Measurements from ENCODE around the gene PRKAG1. TPM values are rescaled to one million over a fixed set of nuclear protein-coding genes. Genes with fewer than 3 reads are reported as not detected.

The PRKAG1 gene
- total RNA-seq, 1 experiment from 2014 or later = 50.7 TPM

DNA sequence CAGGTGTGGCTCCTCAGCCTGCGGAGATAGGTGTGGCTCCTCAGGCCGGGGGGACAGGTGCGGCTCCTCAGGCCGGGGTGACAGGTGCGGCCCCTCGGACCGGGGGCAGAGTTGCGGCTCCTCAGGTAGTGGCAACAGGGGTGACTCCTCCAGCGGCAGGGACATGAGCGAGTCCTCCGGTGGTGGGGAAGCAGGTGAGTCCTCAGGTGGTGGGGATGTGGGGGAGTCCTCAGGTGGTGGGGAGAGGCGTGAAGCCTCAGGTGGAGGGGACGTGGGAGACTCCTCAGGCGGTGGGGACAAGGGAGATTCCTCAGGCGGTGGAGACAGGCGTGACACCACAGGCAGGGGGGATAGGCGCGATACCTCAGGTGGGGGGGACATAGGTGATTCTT, 32.8 kb upstream of the PRKAG1 start:
- Histone ChIP-seq H3K27me3 (replicated peaks; ENCODE audit: insufficient read depth, low read depth, low read length, poor library complexity) (no peaks in the 10 kb centered on the region), H3K4me1 (ENCODE audit: insufficient read depth, low read length, poor library complexity, severe bottlenecking) (peaks cover 9% of the 10 kb centered on the region), H3K9me3 (ENCODE audit: low read depth, low read length, poor library complexity, severe bottlenecking) (no peaks in the 10 kb centered on the region), H3K36me3 (ENCODE audit: insufficient read depth, low read length, poor library complexity, severe bottlenecking) (peaks cover 90% of the 10 kb centered on the region), H3K27ac (ENCODE audit: low read depth, low read length, poor library complexity, severe bottlenecking) (no peak overlapping the region), H3K4me3 (ENCODE audit: low read depth, low read length, poor library complexity, severe bottlenecking) (no peak overlapping the region)
- intact Hi-C loops (cut with micrococcal nuclease; ENCODE audit: unreplicated experiment) = no loop called here
- POLR2A ChIA-PET (ENCODE audit: low non-redundant PET) = no interaction called here
- DNase-seq (ENCODE audit: low spot score) = no peak
- BruUV-seq (replicated peaks) = no TSS peak
- TF ChIP-seq EZH2 (IDR thresholded peaks at IDR 0.05; ENCODE audit: borderline replicate concordance, low read depth, low read length, poor library complexity, severe bottlenecking) = no peak
- CTCF ChIA-PET = no interaction called here

DNA sequence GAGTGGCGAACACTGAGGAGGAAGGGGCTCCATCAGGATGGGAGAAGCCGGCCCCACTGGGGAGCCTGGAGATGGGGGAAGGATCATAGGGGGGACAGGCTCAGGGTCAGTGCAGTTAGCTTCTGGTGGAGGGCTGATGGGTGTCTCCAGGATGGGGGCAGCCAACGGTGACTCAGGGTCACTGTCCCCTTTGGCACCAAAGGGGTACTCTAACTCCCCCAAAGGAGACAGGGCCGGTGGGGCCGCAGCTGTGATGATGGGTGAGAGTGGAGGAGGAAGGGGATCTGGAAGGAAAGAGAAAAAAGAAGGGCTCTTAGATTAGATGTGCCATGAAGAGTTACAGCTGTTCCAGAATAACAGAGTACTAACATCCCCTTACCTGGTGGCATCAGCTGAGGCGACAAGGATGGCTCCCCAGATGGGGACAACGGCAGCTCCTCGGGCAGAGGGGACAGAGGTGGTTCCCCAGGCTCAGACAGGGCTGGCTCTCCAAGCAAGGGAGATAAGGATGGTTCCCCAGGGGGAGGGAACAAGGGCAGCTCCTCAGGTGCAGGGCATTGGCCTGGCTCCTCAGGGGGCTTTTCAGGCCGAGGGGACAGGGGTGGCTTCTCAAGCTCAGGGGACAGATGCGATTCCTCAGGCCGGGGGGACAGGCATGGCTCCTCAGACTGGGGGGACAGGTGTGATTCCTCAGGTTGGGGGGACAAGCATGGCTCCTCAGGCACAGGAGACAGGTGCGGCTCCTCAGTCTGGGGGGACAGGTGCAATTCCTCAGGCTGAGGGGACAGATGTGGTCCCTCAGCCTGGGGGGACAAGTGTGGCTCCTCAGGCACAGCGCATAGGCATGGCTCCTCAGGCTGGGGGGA, 32.2 kb upstream of the PRKAG1 start:
- Histone ChIP-seq H3K9me3 (ENCODE audit: low read depth, low read length, poor library complexity, severe bottlenecking) (no peaks in the 10 kb centered on the region), H3K27ac (ENCODE audit: low read depth, low read length, poor library complexity, severe bottlenecking) (peak overlapping the region; percentile 59), H3K4me3 (ENCODE audit: low read depth, low read length, poor library complexity, severe bottlenecking) (no peak overlapping the region), H3K27me3 (replicated peaks; ENCODE audit: insufficient read depth, low read depth, low read length, poor library complexity) (no peaks in the 10 kb centered on the region), H3K36me3 (ENCODE audit: insufficient read depth, low read length, poor library complexity, severe bottlenecking) (peaks cover 96% of the 10 kb centered on the region), H3K4me1 (ENCODE audit: insufficient read depth, low read length, poor library complexity, severe bottlenecking) (peaks cover 7% of the 10 kb centered on the region)
- DNase-seq (ENCODE audit: low spot score) = no peak
- POLR2A ChIA-PET (ENCODE audit: low non-redundant PET) = no interaction called here
- CTCF ChIA-PET = interaction anchor here (0.5 kb wide), 1 partner anchor 508 kb away, joined by 3 read pairs; no protein-coding TSS in a partner anchor
- no TSS peak for BruUV-seq (replicated peaks)
- TF ChIP-seq EZH2 (IDR thresholded peaks at IDR 0.05; ENCODE audit: borderline replicate concordance, low read depth, low read length, poor library complexity, severe bottlenecking) = no peak
- TF ChIP-seq, protein P1, sequence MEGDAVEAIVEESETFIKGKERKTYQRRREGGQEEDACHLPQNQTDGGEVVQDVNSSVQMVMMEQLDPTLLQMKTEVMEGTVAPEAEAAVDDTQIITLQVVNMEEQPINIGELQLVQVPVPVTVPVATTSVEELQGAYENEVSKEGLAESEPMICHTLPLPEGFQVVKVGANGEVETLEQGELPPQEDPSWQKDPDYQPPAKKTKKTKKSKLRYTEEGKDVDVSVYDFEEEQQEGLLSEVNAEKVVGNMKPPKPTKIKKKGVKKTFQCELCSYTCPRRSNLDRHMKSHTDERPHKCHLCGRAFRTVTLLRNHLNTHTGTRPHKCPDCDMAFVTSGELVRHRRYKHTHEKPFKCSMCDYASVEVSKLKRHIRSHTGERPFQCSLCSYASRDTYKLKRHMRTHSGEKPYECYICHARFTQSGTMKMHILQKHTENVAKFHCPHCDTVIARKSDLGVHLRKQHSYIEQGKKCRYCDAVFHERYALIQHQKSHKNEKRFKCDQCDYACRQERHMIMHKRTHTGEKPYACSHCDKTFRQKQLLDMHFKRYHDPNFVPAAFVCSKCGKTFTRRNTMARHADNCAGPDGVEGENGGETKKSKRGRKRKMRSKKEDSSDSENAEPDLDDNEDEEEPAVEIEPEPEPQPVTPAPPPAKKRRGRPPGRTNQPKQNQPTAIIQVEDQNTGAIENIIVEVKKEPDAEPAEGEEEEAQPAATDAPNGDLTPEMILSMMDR (conservative IDR thresholded peaks at IDR 0.05; ENCODE audit: low read depth, low read length) = no peak
- intact Hi-C loops (cut with micrococcal nuclease; ENCODE audit: unreplicated experiment) = no loop called here

DNA sequence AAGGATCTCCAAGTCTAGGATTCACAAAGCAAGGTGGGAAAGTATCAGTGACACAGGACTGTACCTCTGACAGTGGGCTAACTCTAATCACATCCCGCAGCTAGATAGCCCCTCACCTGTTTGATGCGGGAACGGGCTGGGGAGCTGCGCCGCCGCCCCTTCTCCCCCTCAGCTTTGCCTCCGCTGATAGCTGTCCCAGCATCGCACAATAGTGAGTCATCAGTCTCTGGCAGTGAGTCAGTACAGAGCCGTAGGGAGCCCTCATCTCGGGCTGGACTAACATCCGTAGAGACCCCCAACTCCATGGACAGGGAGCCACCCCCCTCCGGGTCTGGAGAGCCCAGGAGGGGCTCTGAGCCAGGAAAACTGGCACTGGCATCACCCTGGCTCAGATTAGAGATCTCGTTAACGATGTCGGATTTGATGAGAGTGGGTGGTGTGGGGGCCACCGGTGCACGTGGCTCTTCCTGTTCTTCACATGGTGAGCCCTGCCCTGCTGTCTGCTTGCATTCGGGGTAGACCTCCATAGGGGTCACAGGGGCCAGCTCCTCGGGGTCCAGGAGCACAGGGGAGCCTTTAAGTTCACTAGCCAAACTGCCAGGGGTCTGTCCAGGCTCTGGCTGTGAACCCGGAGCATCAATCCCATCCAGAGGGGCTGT, 31.1 kb upstream of the PRKAG1 start:
- intact Hi-C loops (cut with micrococcal nuclease; ENCODE audit: unreplicated experiment) = no loop called here
- Histone ChIP-seq H3K4me1 (ENCODE audit: insufficient read depth, low read length, poor library complexity, severe bottlenecking) (peaks cover 7% of the 10 kb centered on the region), H3K27me3 (replicated peaks; ENCODE audit: insufficient read depth, low read depth, low read length, poor library complexity) (no peaks in the 10 kb centered on the region), H3K4me3 (ENCODE audit: low read depth, low read length, poor library complexity, severe bottlenecking) (no peak overlapping the region), H3K9me3 (ENCODE audit: low read depth, low read length, poor library complexity, severe bottlenecking) (no peaks in the 10 kb centered on the region), H3K36me3 (ENCODE audit: insufficient read depth, low read length, poor library complexity, severe bottlenecking) (peaks cover 97% of the 10 kb centered on the region), H3K27ac (ENCODE audit: low read depth, low read length, poor library complexity, severe bottlenecking) (peak overlapping the region; percentile 59)
- DNase-seq (ENCODE audit: low spot score) = peak; percentile 76
- no peak for TF ChIP-seq EZH2 (IDR thresholded peaks at IDR 0.05; ENCODE audit: borderline replicate concordance, low read depth, low read length, poor library complexity, severe bottlenecking)
- TF ChIP-seq, protein P1 (conservative IDR thresholded peaks at IDR 0.05; ENCODE audit: low read depth, low read length) = no peak
- ChIA-PET CTCF (interaction anchor here (1.0 kb wide), 1 partner anchor 39 kb away, joined by 3 read pairs; no protein-coding TSS in a partner anchor), POLR2A (ENCODE audit: low non-redundant PET) (no interaction called here)
- TSS peak; percentile 18 for BruUV-seq (replicated peaks)

All from A673 (cell line).